ENCODE measurements around the gene AHNAK.
A peak's percentile ranks its signal among the peaks of the same experiment; 100 is the strongest.

The AHNAK gene

GRCh38 chr11:62431171-62431901 lies 115.3 kb downstream of the AHNAK start:
- no peak for DNase-seq

- DNase-seq: no peak
Observed at GRCh38 chr11:62430425-62430824, 116.2 kb downstream of the AHNAK start.

- DNase-seq: no peak
Observed at GRCh38 chr11:62428871-62429560, 117.6 kb downstream of the AHNAK start.

GRCh38 chr11:62427630-62428233 lies 118.9 kb downstream of the AHNAK start:
- DNase-seq: no peak

- no peak for DNase-seq
Observed at GRCh38 chr11:62423012-62423411, 123.6 kb downstream of the AHNAK start.

GRCh38 chr11:62421996-62422395 lies 124.6 kb downstream of the AHNAK start:
- no peak for DNase-seq

GRCh38 chr11:62420882-62421281 lies 125.7 kb downstream of the AHNAK start:
- no peak for DNase-seq

- no peak for DNase-seq
Observed at GRCh38 chr11:62419943-62420342, 126.7 kb downstream of the AHNAK start.

- no peak for DNase-seq
Observed at GRCh38 chr11:62419314-62419929, 127.2 kb downstream of the AHNAK start.

GRCh38 chr11:62418733-62419132 lies 127.9 kb downstream of the AHNAK start, which contains the start of gene SCGB1A1:
TSS of gene SCGB1A1 (plus strand) at chr11:62419033. CDS start at chr11:62419096, 63 bp downstream.
- no peak for DNase-seq

GRCh38 chr11:62418136-62418535 lies 128.5 kb downstream of the AHNAK start:
- no peak for DNase-seq

GRCh38 chr11:62416596-62416995 lies 130.0 kb downstream of the AHNAK start:
- DNase-seq: no peak

- no peak for DNase-seq
Observed at GRCh38 chr11:62413060-62413696, 133.4 kb downstream of the AHNAK start.

GRCh38 chr11:62411524-62411923 lies 135.1 kb downstream of the AHNAK start:
- no peak for DNase-seq

- DNase-seq: no peak
Observed at GRCh38 chr11:62410972-62411371, 135.6 kb downstream of the AHNAK start.

GRCh38 chr11:62409831-62410230 lies 136.8 kb downstream of the AHNAK start:
- DNase-seq: no peak

GRCh38 chr11:62406034-62406433 lies 140.6 kb downstream of the AHNAK start:
- DNase-seq: no peak

GRCh38 chr11:62404901-62405300 lies 141.7 kb downstream of the AHNAK start:
- DNase-seq: no peak

- no peak for DNase-seq
Observed at GRCh38 chr11:62404435-62404834, 142.2 kb downstream of the AHNAK start.

GRCh38 chr11:62402960-62403730 lies 143.5 kb downstream of the AHNAK start:
- no peak for DNase-seq

GRCh38 chr11:62402226-62402959 lies 144.2 kb downstream of the AHNAK start:
- peak; percentile 61 for DNase-seq

All from CD4-positive, alpha-beta T cell treated with Interleukin-12 subunit alpha and Interleukin-12 subunit beta, for 1 hour (primary cell).